Transverse colon (tissue), 4 donors: ENCODE results near the gene TAS2R3. TPM values are rescaled to one million over a fixed set of nuclear protein-coding genes. Genes with fewer than 3 reads are reported as not detected.

Experiments
- DNase-seq: peaks from one replicate; pipeline ENCODE4 v3.0.0-alpha.2; 2019
- H3K27ac ChIP-seq, 4 donors: fragments of 200-600 bp; sonication (generic); 2 replicates each; pipeline ENCODE4 v1.5.1; 2016 to 2018; ENCODE audit warnings: inconsistent platforms in 4 of 4
- H3K27me3 ChIP-seq: fragments of 200-600 bp; sonication (generic); 2 replicates; pipeline ENCODE4 v1.5.1; 2017; ENCODE audit warnings: inconsistent platforms
- H3K36me3 ChIP-seq, 4 donors: fragments of 200-600 bp; sonication (generic); 2 replicates each; pipeline ENCODE4 v1.5.1; 2017 to 2019; ENCODE audit warnings: inconsistent platforms in 4 of 4
- H3K4me1 ChIP-seq, 4 donors: fragments of 200-600 bp; sonication (generic); 2 replicates each; pipeline ENCODE4 v1.5.1; 2017 to 2020; ENCODE audit warnings: inconsistent platforms in 4 of 4
- H3K4me3 ChIP-seq, 4 donors: fragments of 200-600 bp; sonication (generic); 1 replicate in 1 of 4; 2 replicates in 3 of 4; pipeline versions ENCODE4 v1.5.1 to v1.6.1; 2017 to 2019; ENCODE audit warnings: inconsistent platforms in 4 of 4
- H3K9me3 ChIP-seq, 2 donors: fragments of 200-600 bp; sonication (generic); 2 replicates each; pipeline ENCODE4 v1.5.1; 2017 to 2019; ENCODE audit warnings: inconsistent platforms in 2 of 2
- EP300 ChIP-seq: sonication (generic); formaldehyde crosslinking; IDR thresholded peaks from one replicate; pipeline ENCODE4 v1.6.1; 2017; ENCODE audit warnings: antibody characterized with exemption, low read depth
- POLR2A ChIP-seq: fragments of 450-650 bp; IDR thresholded peaks from one replicate; pipeline ENCODE4 v1.6.1; 2016; ENCODE audit warnings: antibody characterized with exemption, mild to moderate bottlenecking, moderate library complexity
- POLR2AphosphoS5 ChIP-seq, 3 donors: sonication (generic); formaldehyde crosslinking; IDR thresholded peaks; one replicate each; pipeline ENCODE4 v1.6.1; 2016; ENCODE audit warnings: antibody characterized with exemption in 3 of 3
- whole genome bisulfite sequencing, 2 donors: methylation state at CpG; one replicate each; pipeline ENCODE4 v1.1.5; 2018; ENCODE audit warnings: low coverage in 1 of 2; 5-methylcytosine and 5-hydroxymethylcytosine counted together
- in situ Hi-C, 4 donors: fragments of 200-750 bp; cut with MboI; loops; one replicate each; pipeline versions ENCODE4 v1.15.0 to v1.15.1; 2017; ENCODE audit warnings: low sequenced_read_pairs in 3 of 4, low pct_ligation_motif_present in 1 of 4, low pct_unique_long_range_greater_than_20kb in 1 of 4
- intact Hi-C: fragments of 100-400 bp; cut with DNase I; formaldehyde crosslinking; loops from one replicate; pipeline ENCODE4 v1.15.1; 2023; ENCODE audit warnings: low total_unique reads
- total RNA-seq, 4 donors: library from RNA; depleted of rRNA; stranded (reverse); fragments of >200 nt; gene quantifications; one replicate each; pipeline ENCODE4 v1.1.0, GENCODE V29; 2016
- TF ChIP-seq, protein P1 (sequence below), 5 experiments: fragments of 200-600 bp in 3 of 5; fragments of 450-650 bp in 2 of 5; sonication (generic) in 3 of 5; IDR thresholded peaks; 1 replicate in 2 of 5; 2 replicates in 3 of 5; pipeline ENCODE4 v1.5.1; 2016 to 2017; ENCODE audit warnings: antibody characterized with exemption in 5 of 5, inconsistent platforms in 3 of 5, mild to moderate bottlenecking in 2 of 5, moderate library complexity in 1 of 5

Gene TAS2R3, protein sequence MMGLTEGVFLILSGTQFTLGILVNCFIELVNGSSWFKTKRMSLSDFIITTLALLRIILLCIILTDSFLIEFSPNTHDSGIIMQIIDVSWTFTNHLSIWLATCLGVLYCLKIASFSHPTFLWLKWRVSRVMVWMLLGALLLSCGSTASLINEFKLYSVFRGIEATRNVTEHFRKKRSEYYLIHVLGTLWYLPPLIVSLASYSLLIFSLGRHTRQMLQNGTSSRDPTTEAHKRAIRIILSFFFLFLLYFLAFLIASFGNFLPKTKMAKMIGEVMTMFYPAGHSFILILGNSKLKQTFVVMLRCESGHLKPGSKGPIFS
- 1 to 10 TPM in 3 of 4 donors, not detected in 1; 2.3 to 7.5 (median 2.6) TPM for total RNA-seq

DNA sequence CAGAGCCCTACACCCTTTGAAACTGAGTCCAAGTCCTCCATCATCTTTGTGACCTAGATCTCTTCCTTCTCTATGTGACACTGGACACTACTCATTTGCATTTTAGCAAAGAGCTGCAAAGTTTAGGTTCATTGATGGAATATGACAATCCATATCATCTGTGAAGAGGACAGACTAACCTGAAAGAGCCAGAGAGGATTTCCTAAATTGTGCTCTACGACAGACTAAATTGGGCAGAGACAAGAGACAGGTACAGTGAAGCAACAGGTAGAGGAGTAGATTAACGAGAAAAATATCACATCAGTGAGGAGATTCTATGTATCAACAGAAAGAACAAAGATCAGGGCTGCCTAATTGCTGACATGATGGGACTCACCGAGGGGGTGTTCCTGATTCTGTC lies at the start of gene TAS2R3:
Gene TAS2R3 (plus strand): TSS at position 301 of the 400 bp plus-strand sequence. CDS start 62 bp downstream, at position 363.
- intact Hi-C loops (no loop called here), in situ Hi-C loops (no loop called here)
- no peaks in the 10 kb centered on the region for H3K27me3 ChIP-seq
- H3K4me1 ChIP-seq = no peaks in the 10 kb centered on the region
- DNase-seq = no peak
- H3K27ac ChIP-seq = no peak within 1 kb of the TSS
- TF ChIP-seq, protein P1, sequence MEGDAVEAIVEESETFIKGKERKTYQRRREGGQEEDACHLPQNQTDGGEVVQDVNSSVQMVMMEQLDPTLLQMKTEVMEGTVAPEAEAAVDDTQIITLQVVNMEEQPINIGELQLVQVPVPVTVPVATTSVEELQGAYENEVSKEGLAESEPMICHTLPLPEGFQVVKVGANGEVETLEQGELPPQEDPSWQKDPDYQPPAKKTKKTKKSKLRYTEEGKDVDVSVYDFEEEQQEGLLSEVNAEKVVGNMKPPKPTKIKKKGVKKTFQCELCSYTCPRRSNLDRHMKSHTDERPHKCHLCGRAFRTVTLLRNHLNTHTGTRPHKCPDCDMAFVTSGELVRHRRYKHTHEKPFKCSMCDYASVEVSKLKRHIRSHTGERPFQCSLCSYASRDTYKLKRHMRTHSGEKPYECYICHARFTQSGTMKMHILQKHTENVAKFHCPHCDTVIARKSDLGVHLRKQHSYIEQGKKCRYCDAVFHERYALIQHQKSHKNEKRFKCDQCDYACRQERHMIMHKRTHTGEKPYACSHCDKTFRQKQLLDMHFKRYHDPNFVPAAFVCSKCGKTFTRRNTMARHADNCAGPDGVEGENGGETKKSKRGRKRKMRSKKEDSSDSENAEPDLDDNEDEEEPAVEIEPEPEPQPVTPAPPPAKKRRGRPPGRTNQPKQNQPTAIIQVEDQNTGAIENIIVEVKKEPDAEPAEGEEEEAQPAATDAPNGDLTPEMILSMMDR (IDR thresholded peaks at IDR 0.05) = no peak
- TF ChIP-seq EP300 (no peak), POLR2AphosphoS5 (IDR thresholded peaks at IDR 0.05) (no peak), POLR2A (no peak)
- H3K4me3 ChIP-seq = no peak within 1 kb of the TSS
- H3K9me3 ChIP-seq = no peaks in the 10 kb centered on the region
- peaks cover 0 to 23% (median 0%) of the 10 kb centered on the region in 4 donors for H3K36me3 ChIP-seq
- WGBS, 2 donors = 90 to 97% methylated on average over 2 to 3 of the region's 3 CpGs

DNA sequence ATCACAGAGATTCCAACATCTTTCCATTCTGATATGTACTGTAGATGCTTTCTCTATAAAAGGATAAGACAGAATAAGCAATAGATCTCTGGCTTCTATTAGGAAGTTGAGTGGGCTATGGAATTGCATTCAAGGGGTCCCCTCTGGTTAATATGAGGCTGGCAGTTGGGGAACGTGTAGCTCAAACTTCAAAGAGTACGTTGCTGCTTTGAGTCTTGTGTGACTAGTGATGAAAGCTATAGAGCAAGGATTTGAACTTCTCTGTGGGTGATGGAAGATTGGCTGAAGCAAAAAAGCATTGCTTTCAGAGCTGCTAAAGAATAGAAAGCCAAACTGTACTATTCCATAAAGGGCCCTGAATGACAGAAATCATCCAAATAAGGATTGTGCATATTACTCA lies 49.3 kb upstream of the TAS2R3 start:
- H3K9me3 ChIP-seq = no peaks in the 10 kb centered on the region
- H3K4me3 ChIP-seq = no peak overlapping the region
- DNase-seq = no peak
- intact Hi-C loops (no loop called here), in situ Hi-C loops (no loop called here)
- no peak overlapping the region for H3K27ac ChIP-seq
- no peaks in the 10 kb centered on the region for H3K27me3 ChIP-seq
- TF ChIP-seq, protein P1 (IDR thresholded peaks at IDR 0.05) = no peak
- TF ChIP-seq EP300 = no peak
- TF ChIP-seq POLR2A = no peak
- TF ChIP-seq POLR2AphosphoS5 (IDR thresholded peaks at IDR 0.05) = no peak
- H3K4me1 ChIP-seq = no peaks in the 10 kb centered on the region
- H3K36me3 ChIP-seq = no peaks in the 10 kb centered on the region
- 81 to 86% methylated on average over 2 of the region's 2 CpGs for WGBS, 2 donors

DNA sequence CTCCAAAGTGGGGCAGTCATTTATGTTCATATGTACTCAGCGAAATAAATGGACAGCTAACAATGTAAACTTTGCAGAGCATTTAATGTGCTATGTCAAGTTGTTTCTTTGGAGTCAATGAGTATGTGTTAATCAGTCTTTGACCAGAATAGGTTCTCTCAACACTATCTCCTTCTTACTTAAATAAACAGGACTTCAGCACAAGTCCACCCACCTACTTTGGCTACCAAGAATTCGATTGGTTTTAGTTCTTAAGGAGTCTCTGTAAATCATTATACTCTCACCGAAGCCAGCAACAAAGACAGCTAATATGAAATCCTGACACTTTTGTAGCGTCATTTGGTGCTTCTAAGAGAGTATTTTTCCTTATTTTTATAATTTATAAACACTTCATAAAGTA lies 48.9 kb upstream of the TAS2R3 start:
- Histone ChIP-seq H3K4me3 (no peak overlapping the region), H3K36me3 (no peaks in the 10 kb centered on the region), H3K27ac (no peak overlapping the region), H3K9me3 (no peaks in the 10 kb centered on the region), H3K27me3 (no peaks in the 10 kb centered on the region), H3K4me1 (no peaks in the 10 kb centered on the region)
- intact Hi-C loops (no loop called here), in situ Hi-C loops (no loop called here)
- TF ChIP-seq POLR2A = no peak
- TF ChIP-seq, protein P1 (IDR thresholded peaks at IDR 0.05) = no peak
- no peak for TF ChIP-seq EP300
- no peak for TF ChIP-seq POLR2AphosphoS5 (IDR thresholded peaks at IDR 0.05)
- 47 to 67% methylated on average over 4 of the region's 4 CpGs for WGBS, 2 donors
- no peak for DNase-seq

DNA sequence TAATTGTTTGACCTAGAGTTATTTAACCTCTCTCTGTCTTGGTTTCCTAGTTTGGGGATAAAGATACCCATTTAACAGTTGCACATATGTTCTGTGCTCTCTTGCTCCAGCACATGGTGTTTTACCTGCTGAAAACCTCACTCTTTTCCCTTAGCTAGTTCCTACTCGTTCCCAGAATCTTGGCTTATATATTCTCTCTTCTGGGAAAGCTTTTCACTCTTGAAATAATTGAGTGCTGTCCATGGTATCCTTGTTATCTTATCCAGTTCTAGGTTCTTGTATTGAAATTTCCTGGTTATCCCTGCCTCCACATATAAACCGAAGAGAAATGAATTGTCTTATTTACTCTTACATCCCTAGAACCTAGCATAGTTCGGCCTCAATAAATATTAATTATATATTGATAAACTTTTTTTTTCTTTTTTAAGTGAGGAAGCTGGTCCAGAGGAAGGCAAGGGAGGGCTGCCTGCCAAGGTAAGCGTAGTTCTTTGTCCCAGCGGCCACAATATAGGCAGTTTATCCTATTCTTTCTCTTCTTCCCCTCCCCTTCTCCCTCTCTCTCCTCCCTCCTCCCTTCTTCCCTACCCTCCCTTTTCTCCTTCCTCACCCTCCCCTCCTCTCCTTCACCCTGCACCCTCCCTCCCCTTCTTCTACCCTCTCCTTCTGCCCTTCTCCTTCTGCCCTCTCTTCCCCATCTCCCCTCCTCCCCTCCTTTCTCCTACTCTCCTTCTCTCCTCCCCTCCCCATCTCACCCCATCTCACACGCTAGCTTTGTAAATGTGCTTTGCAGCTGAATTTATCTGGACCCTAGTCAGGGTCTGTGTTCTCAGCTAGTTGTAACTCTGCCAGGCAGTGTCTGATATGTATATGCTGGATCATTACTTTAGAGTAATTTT lies 47.9 kb upstream of the TAS2R3 start:
- H3K4me1 ChIP-seq = no peaks in the 10 kb centered on the region
- TF ChIP-seq POLR2AphosphoS5 (IDR thresholded peaks at IDR 0.05) = no peak
- TF ChIP-seq, protein P1 (IDR thresholded peaks at IDR 0.05) = no peak
- no peak for TF ChIP-seq EP300
- no peak for TF ChIP-seq POLR2A
- no peaks in the 10 kb centered on the region for H3K27me3 ChIP-seq
- H3K27ac ChIP-seq = no peak overlapping the region
- H3K9me3 ChIP-seq = no peaks in the 10 kb centered on the region
- in situ Hi-C loops = no loop called here
- no peaks in the 10 kb centered on the region for H3K36me3 ChIP-seq
- 77 to 83% methylated on average over 4 to 6 of the region's 6 CpGs for WGBS, 2 donors
- intact Hi-C loops = no loop called here
- no peak for DNase-seq
- H3K4me3 ChIP-seq = no peak overlapping the region
